Measurements from ENCODE around the gene RFTN2.
"Not testable (repeated sequence)": the region's sequence is repeated elsewhere in the genome, so short reads cannot be mapped to it uniquely, and the experiment has no call there.

RFTN2 gene

DNA sequence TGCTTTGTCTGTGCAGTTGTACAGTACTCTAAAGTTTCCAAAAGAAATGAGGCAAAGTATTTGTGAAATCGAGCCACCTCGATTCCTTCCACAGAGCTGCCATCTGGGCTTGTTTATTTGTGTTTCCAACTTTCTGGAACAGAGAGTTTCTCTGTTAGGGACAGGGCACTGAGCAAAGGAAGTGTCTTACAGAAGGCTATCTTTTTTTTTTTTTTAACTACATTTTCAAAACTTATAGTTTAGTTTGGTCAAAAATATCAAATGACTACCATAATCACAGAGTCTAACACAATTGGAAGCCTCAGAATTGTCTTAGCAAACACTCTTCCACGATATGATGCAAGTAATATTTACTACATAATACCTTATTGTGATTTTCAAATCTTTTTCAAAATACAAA, 796 bp downstream of the RFTN2 start:
- peak; percentile 7 for DNase-seq

DNA sequence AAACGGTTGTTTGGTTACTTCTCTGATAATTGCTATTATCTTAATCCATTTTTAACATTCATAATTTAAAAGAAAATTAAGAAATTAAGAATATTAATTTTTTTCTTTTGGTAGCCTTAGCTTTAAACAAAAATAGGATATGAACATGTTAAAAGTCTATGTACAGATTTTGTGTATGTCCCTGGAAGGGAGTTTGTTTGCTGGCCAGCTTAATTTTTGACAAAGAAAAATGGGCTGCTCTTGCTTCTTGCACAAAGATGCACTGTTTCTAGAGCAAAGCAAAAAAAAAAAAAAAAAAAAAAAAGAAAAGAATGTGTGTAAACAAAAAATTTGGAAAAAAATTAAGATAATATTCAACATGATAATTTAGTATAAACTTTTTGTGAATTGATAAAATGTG, 1.3 kb downstream of the RFTN2 start:
- no peak for DNase-seq

- DNase-seq: peak; percentile 2
Observed at GRCh38 chr2:197673606-197674005, 1.8 kb downstream of the RFTN2 start.

- DNase-seq: peak; percentile 25
Observed at GRCh38 chr2:197673106-197673505, 2.3 kb downstream of the RFTN2 start.

DNA sequence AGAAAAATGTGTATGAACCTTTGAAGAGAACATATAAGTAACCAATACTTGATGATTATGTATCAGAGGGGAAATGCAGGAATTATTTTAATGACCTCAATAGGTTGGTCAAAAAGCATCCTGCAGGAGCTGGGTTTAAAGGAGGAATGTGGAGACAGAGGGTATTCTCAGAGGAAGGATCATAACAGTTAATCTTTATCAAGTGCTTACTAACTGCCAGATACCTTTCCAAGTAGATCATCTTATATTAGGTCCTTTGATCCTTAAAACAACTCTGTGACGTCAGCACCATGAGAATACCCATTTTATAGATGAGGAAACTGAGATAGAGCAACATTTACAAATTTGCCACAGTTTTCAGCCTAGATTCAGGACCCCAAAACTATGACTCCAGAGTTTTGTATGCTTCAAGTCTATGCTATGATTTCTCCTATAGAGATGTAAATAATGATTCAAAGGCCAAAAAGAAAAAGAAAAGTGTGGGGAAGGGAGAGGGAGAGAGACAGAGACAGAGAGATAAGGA, 3.0 kb downstream of the RFTN2 start:
- DNase-seq: no peak

- no peak for DNase-seq
Observed at GRCh38 chr2:197669077-197669476, 6.3 kb downstream of the RFTN2 start.

DNA sequence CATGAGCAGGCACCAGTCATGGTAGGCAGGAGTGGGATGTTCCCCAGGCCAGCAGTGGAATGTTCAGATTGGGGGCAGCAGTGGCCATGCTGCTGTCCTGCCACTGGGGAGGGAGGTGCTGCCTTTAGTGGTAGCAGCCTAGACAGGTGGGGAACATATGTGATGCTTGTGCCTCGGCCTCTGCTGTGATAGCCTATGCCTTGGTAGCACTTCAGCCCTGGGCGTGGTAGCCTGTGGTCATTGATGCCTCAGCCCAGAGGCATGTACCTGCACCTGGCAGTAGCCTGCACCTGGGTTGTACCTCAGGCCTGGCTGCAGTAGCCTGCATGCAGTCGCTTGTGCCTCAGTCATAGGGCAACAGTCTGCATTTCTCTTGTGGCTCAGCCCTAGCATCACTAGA, 7.1 kb downstream of the RFTN2 start:
- DNase-seq: no peak

DNA sequence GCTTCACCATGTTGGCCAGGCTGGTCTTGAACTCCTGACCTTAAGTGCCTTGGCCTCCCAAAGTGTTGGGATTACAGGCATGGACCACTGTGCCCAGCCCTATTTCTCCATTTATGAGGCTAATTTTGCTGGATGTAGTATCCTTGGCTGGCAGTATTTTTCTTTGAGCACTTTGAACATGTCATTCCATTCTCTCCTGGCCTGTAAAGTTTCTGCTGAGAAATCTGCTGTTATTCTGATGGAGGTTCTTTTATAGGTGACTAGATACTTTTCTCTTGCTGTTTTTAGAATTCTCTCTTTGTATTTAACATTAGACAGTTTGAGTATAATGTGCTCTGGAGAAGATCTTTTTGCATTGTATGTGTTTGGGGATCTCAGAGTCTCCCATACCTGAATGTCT, 9.1 kb downstream of the RFTN2 start:
- no peak for DNase-seq

DNA sequence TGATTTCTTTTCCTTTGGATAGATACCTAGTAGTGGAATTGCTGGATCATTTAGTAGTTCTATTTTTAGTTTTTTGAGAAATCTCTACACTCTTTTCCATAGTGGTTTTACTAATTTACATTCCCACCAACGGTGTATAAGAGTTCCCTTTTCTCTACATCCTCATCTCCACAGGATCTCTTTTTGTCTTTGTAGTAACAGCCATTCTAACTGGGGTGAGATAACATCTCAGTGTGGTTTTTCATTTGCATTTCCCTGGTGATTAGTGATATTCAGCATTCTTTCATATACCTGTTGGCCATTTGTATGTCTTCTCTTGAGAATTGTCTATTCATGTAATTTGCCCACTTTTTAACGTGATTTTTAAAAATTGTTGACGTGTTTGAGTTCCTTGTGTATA, 13.8 kb downstream of the RFTN2 start:
- no peak for DNase-seq

- no peak for DNase-seq
Observed at GRCh38 chr2:197657562-197657961, 17.8 kb downstream of the RFTN2 start.

GRCh38 chr2:197647961-197648690, 27.3 kb downstream of the RFTN2 start:
- DNase-seq: no peak

DNA sequence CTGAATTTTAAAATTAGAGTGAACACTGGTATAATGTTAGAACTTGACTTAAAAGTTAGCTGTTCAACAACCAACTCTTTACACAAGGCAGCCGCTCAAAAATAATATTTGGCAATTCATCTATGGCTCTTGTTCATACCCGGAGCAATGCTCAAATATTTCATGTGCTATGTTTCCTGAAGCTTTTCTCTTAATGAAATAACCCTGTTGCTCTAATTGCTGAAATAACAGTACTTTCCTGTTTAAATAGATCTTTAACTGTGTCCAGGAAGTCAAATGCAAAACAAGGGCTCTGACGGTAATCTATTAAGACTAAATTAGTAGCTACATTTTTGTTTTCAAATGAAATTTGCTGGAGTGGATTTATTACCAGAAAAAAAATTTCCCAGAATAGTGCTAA, 33.7 kb downstream of the RFTN2 start:
- no peak for DNase-seq

- not testable (repeated sequence) for DNase-seq
Observed at GRCh38 chr2:197640571-197641122, 34.7 kb downstream of the RFTN2 start.

DNA sequence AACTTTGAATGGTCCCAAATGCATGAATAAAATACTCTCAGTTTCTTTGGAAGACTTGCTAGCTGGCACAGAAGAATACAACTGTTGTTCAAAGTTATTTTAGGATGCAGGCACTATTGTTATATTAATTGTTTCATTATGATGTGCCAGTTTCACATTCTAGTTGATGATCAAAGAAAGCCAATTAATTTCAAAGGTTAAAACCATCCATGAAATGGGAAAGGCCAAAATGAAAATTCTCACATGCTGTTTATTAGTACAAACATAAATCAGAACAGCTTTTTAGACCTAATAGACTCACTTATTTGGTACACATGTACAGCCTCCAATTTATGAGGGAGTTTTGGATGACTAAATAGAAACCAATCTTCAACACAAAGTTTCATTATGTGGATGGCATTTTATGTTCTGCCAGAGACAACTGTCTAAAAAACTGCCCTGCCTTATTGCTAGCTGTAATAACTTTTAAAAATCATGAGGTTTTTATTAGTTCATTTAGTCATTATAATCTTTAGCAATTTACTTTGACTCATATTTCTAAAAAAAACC, 42.2 kb downstream of the RFTN2 start:
- no peak for DNase-seq

DNA sequence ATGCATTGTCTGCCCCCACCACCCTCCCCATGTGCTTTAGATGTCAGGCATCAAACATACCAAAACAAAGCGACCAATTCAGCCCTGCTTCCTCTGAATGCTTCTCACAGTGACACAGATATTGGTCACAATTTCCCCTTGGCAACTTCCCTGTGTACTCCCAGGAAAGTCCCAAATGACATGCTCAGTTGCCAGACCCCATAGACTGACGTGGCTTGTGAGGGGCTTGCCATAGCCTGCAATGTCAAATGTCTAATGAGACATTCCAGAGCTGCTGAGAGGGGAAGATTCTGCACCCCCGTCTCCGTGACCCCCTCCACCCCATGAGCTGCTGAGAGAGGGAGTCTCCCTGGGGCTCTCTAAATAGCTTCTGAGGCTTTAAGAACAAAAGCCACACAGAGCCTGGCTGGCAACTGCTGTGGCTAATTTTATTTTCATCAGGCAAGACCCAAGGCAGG, 47.3 kb downstream of the RFTN2 start:
- DNase-seq: peak; percentile 6

DNA sequence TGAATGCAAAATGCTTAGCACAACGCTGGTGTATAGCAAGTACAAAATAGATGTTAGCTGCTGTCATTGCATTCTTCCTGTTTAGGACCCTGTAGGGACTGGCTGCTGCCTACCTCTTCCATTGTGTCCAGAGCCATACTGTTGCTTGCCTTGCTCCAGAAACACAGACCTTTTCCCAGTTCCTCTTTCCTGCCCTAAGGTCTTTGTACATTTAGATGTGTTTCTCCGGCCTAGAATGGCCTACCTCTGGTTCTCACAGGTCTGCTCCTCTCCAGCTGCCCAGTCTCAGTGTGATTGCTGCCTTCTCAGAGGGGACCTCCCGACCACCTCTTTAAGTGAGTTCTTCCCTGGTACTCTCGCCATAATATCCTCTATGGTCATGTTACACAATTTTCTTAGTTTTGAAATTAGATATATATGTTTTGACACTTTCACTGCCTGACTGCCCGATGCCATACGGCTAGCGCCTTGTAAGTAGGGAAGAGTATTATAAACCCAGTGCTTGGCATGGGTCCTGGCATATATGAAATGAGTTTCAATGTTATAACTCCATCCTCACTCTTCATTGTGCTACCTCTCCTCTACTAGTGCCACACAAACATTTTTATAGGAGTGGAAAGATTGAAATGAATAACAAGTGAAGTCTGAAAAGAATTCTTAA, 48.3 kb downstream of the RFTN2 start:
- no peak for DNase-seq

- no peak for DNase-seq
Observed at GRCh38 chr2:197620133-197620532, 55.3 kb downstream of the RFTN2 start.

DNA sequence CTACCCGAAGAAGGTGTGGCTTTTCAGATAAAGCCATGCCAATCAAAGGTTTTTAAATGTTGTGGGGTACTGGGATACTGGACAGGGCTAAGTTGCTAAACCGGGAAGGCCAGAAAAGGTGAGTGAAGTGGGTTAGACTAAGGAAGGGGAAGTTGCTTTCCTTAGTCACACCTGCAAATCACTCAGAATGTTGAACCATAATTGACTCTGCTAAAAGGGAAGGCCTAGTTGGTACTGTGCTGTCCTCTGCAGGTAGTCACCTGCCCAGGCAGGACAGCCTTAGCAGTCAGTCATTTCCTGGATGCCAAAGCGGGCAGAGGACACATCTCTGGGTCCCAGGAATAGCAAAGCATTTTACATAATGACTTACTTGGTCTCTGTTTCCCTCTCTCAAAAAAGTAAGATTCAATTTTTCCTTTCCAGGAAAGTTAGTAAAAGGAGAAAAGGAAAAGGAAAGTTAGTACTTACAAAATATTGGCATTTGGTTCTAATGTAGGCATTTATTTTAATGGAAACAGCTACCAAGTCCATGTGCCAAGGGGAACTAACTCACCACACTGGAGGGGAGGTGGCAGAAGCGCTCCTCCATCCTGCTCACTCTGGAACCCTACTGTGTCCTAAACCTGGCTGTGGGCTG, 60.3 kb downstream of the RFTN2 start:
- DNase-seq: no peak

DNA sequence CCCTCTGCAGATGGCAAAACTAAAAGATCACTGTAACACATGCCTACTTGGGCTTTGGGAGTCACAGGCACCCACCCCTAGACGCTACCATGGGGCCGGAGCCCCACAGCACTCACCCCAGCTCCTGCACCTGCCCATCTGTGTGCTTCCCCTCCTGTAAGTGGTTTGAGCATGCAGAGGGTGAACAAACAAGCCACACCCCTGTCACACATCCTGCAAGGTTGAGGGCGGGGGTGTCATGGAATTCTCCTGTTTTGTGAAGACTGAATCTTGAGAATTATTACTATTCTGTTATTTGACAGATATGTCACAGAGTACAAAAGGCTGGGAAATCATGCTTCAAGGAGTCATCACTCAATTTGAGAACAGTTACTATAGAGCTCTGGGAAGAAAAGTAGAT, 60.9 kb downstream of the RFTN2 start:
- no peak for DNase-seq

- no peak for DNase-seq
Observed at GRCh38 chr2:197613509-197613987, 61.8 kb downstream of the RFTN2 start.

DNA sequence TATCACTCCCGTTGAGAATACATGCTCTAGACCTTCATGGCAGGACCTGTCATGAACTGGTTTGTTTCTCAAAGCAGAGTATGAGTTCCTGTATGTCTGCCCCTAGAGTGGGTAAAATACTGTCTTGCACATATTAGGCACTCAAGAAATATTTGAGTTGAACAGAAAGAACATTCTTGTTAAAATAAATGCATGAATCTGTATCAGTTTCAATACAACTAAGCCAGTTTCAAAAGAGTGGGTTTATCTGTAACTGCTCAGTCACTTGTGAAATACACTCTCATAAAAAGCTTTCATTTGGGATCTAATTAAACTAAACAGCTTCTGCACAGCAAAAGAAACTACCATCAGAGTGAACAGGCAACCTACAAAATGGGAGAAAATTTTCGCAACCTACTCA, 69.2 kb downstream of the RFTN2 start:
- DNase-seq: no peak

DNA sequence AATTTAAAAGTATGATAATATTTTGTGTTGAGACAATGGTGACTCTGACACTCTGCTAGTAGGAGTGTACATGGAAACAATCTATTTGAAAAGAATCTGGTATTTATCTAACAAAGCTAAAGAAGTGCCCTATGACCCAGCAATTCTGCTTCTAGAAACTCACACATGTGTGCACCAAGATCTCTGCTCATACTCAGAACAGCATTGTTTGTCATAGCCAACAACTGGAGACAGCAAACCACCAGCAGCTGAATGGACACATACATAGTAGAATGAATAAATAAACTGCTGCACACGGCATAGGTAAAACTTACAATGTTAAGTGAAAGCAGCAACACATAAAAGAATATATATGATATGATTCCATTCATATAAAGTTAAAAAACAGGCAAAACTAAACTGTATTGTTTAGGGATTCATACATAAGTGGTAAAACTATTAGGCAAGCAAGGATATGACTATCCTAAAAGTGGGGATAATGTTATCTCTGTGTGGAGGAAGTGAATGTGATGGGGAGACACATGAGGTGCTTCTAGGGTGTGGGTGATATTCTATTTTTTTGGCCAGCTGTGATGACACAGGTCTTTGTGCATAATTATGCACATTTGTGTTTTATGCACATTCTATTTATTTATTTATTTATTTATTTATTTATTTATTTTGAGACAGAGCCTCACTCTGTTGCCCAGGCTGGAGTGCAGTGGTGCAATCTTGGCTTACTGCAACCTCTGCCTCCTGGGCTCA, 71.1 kb downstream of the RFTN2 start:
- no peak for DNase-seq
